Activated CD8-positive, alpha-beta memory T cell treated with anti-CD3 and anti-CD28 coated beads for 36 hours (primary cell): Measurements from ENCODE around the gene C16orf54. TPM values are rescaled to one million over a fixed set of nuclear protein-coding genes. Genes with fewer than 3 reads are reported as not detected.
"Not testable (repeated sequence)": the region's sequence is repeated elsewhere in the genome, so short reads cannot be mapped to it uniquely, and the experiment has no call there.

ENCODE experiments used
- CTCF ChIA-PET: fragments of 350-600 bp; sonication (Branson Sonifier 250); formaldehyde crosslinking; loops from one replicate; lab custom pipeline; 2021; ENCODE audit warnings: antibody characterized with exemption; lab: Charles Lee
- POLR2A ChIA-PET: fragments of 350-600 bp; sonication (Branson Sonifier 250); formaldehyde crosslinking; loops from one replicate; lab custom pipeline; 2021; ENCODE audit warnings: antibody characterized with exemption; lab: Charles Lee
- total RNA-seq, 2 experiments: library from RNA; stranded (reverse); gene quantifications; one replicate each; pipeline ENCODE4 v1.2.3, GENCODE V29; 2021

C16orf54 gene
- total RNA-seq, 2 experiments from 2014 or later = 22.9 to 23.6 TPM

GRCh38 chr16:29701214-29701555 lies 44.6 kb downstream of the C16orf54 start:
- ChIA-PET POLR2A (interaction anchor here (0.6 to 2.4 kb wide), 5 partner anchors 89 to 246 kb away, joined by 3 to 6 read pairs (median 3); partner anchors contain the start of genes KIF22 and PAGR1), CTCF (interaction anchor here (0.7 to 3.7 kb wide), 26 partner anchors 9 to 362 kb away, joined by 3 to 37 read pairs (median 5); partner anchors contain the start of genes CDIPT, KIF22, MVP and PRRT2)

GRCh38 chr16:29700253-29700987 lies 45.4 kb downstream of the C16orf54 start:
- ChIA-PET POLR2A (interaction anchor here (0.6 to 2.4 kb wide), 6 partner anchors 90 to 332 kb away, joined by 3 to 12 read pairs (median 5); partner anchors contain the start of genes KIF22 and PAGR1), CTCF (interaction anchor here (0.7 to 3.7 kb wide), 33 partner anchors 9 to 363 kb away, joined by 3 to 37 read pairs (median 4); partner anchors contain the start of genes KIF22, MVP, PAGR1 and PRRT2)

GRCh38 chr16:29699324-29700219 lies 46.2 kb downstream of the C16orf54 start:
- ChIA-PET POLR2A (interaction anchor here (0.6 to 2.4 kb wide), 4 partner anchors 90 to 333 kb away, joined by 3 to 12 read pairs (median 6); partner anchors contain the start of genes KIF22 and PAGR1), CTCF (interaction anchor here (0.8 to 3.7 kb wide), 27 partner anchors 8 to 333 kb away, joined by 3 to 37 read pairs (median 5); partner anchors contain the start of genes KIF22, MVP, PAGR1 and PRRT2)

DNA sequence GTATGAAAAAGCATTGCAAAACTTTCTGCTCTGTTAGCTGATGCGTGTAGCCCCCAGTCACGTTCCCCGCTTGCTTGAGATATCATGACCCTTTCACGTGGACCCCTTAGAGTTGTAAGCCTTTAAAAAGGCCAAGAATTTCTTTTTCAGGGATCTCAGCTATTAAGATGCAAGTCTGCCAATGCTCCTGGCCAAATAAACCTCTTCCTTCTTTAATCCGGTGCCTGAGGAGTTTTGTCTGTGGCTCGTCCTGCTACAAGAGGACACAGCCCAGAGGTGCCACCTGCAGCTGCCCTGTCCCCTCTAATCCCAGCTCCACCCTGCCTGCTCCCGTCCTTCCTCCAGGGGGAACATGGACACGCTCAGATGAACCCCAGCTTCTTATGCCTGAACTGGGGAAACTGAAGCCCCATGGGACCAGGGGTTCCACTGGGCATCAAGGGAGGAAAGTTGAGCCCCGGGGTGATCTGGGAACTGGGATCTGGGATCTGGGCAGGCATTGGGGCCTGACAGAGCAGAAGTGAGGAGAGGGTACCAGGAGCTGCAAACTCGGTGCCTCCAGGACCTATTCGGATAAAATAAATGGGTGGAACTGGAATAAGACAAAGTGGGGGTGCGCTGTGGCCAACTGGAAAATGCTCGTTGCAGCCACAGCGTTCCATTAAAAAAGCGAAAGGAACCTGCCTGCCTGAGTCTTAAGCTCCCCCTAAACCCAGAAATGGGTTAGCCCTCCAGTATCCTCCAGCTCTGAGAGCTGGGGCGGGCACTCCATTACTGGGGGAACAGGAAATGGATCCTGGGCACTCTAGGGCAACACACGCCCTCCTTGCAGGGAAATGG lies 47.1 kb downstream of the C16orf54 start:
- ChIA-PET POLR2A (no interaction called here), CTCF (interaction anchor here (0.5 to 3.7 kb wide), 9 partner anchors 12 to 334 kb away, joined by 3 to 37 read pairs (median 9); partner anchors contain the start of genes PAGR1 and QPRT)

DNA sequence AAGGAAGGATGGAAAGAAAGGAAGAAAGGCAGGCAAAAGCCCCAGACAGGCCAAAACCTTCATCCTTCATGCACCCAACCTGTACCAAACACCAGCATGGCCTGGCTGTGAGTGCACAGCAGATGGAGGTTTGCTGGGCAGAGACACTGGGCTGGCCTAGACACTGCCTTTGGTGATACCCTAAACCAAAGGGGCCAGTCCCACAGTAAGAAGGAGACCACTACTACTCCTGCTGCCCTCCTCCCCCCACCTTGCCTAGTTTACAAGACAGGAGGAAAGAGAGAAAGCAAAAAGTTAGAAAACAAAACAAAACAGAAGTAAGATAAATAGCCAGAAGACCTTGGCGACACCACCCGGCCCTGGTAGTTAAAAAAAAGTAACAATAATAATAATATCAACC lies 47.7 kb downstream of the C16orf54 start:
- CTCF ChIA-PET = interaction anchor here (0.5 to 3.7 kb wide), 3 partner anchors 20 to 334 kb away, joined by 3 to 37 read pairs (median 13); no protein-coding TSS in a partner anchor
- POLR2A ChIA-PET = no interaction called here

DNA sequence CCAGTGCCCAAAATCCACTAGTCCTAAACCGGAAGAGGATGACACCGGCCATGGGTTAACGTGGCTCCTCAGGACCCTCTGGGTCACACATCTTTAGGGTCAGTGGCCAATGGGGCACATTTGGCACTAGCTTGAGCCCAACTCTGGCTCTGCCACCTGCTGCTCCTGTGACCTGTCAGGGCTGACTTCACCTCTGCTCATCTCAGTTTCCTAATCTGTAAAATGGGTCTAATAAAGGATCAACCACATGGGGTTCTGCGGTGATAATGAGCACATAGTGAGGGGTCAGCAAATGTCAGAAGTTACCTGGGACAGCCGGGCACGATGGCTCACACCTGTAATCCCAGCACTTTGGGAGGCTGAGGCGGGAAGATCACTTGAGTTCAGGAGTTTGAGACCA lies 48.4 kb downstream of the C16orf54 start:
- CTCF ChIA-PET = interaction anchor here (0.6 kb wide), 1 partner anchor 315 kb away, joined by 3 read pairs; no protein-coding TSS in a partner anchor
- POLR2A ChIA-PET = no interaction called here

DNA sequence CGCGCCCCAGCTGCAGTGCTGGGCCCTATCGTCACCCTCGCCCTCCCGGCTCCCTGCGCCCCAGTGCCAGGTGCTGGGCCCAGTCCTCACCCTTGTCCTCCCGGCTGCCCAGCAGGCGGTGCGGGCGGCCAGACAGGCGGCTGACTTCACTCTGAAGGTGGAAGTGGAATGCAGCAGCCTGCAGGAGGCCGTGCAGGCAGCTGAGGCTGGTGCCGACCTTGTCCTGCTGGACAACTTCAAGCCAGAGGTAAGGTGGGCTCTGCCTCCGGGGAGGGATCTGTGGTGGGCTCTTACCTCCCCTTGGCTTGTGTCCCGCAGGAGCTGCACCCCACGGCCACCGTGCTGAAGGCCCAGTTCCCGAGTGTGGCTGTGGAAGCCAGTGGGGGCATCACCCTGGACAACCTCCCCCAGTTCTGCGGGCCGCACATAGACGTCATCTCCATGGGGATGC lies 48.9 kb downstream of the C16orf54 start:
- ChIA-PET POLR2A (no interaction called here), CTCF (interaction anchor here (0.6 to 1.0 kb wide), 2 partner anchors 15 to 316 kb away, joined by 3 read pairs; no protein-coding TSS in a partner anchor)

GRCh38 chr16:29695675-29696074 lies 50.1 kb downstream of the C16orf54 start:
- POLR2A ChIA-PET = not testable (repeated sequence)
- CTCF ChIA-PET = interaction anchor here (0.9 to 1.0 kb wide), 3 partner anchors 14 to 152 kb away, joined by 3 to 5 read pairs (median 3); no protein-coding TSS in a partner anchor

- ChIA-PET POLR2A (interaction anchor here (0.6 kb wide), 1 partner anchor 98 kb away, joined by 5 read pairs; no protein-coding TSS in a partner anchor), CTCF (interaction anchor here (0.9 to 1.0 kb wide), 2 partner anchors 26 to 153 kb away, joined by 3 to 5 read pairs; no protein-coding TSS in a partner anchor)
These were observed 51.2 kb downstream of the C16orf54 start for GRCh38 chr16:29694384-29695195.

DNA sequence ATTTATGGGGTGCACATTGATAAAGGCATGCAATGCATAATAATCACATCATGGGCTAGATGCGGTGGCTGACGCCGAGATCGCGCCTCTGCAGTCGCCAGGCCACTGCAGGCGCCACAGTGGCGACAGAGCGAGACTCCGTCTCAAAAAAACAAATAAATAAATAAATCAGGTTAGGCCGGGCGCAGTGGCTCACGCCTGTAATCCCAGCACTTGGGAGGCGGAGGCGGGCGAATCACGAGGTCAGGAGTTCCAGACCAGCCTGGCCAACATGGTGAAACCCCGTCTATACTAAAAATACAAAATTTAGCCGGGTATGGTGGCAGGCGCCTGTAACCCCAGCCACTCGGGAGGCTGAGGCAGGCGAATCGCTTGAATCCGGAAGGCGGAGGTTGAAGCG lies 53.2 kb downstream of the C16orf54 start:
- POLR2A ChIA-PET = interaction anchor here (0.7 kb wide), 1 partner anchor 13 kb away, joined by 4 read pairs; the partner anchor contains the start of gene QPRT
- CTCF ChIA-PET = interaction anchor here (0.6 to 2.0 kb wide), 7 partner anchors 8 to 313 kb away, joined by 3 to 19 read pairs (median 3); partner anchors contain the start of genes KIF22 and PAGR1

Other genes starting within 250 kb of the C16orf54 start
- 10 to 100 TPM; 63.5 to 65.4 TPM for gene NPIPB12, start 239.6 kb downstream of the C16orf54 start, total RNA-seq
- gene SPN, start 82.7 kb downstream of the C16orf54 start, total RNA-seq = 100 to 1,000 TPM; 145 to 150 TPM
- gene QPRT, start 66.8 kb downstream of the C16orf54 start, total RNA-seq = 1 to 10 TPM; 3.6 to 4.2 TPM
- not detected for gene ZG16, start 32.3 kb upstream of the C16orf54 start, total RNA-seq
- 100 to 1,000 TPM; 129 to 134 TPM for gene KIF22, start 44.8 kb upstream of the C16orf54 start, total RNA-seq
- 100 to 1,000 TPM; 397 to 431 TPM for gene MAZ, start 60.5 kb upstream of the C16orf54 start, total RNA-seq
- gene PRRT2, start 66.2 kb upstream of the C16orf54 start, total RNA-seq = 1 to 10 TPM in 1 of 2 experiments, under 1 TPM in 1; 0.67 to 1.1 TPM
- gene PAGR1, start 70.2 kb upstream of the C16orf54 start, total RNA-seq = 10 to 100 TPM; 38.3 to 40.9 TPM
- 10 to 100 TPM; 42.2 to 46.0 TPM for gene MVP, start 74.5 kb upstream of the C16orf54 start, total RNA-seq
- gene CDIPT, start 117.2 kb upstream of the C16orf54 start, total RNA-seq = 10 to 100 TPM; 57.2 to 58.1 TPM
- gene SEZ6L2, start 153.6 kb upstream of the C16orf54 start, total RNA-seq = under 1 TPM; 0.11 to 0.13 TPM
- gene ASPHD1, start 154.5 kb upstream of the C16orf54 start, total RNA-seq = 1 to 10 TPM; 1.3 to 1.8 TPM
- 10 to 100 TPM; 38.1 to 39.5 TPM for gene KCTD13, start 180.2 kb upstream of the C16orf54 start, total RNA-seq
- gene TMEM219, start 216.1 kb upstream of the C16orf54 start, total RNA-seq = 10 to 100 TPM; 40.0 to 40.2 TPM
- gene TAOK2, start 227.9 kb upstream of the C16orf54 start, total RNA-seq = 10 to 100 TPM; 38.8 to 39.1 TPM
- 10 to 100 TPM; 46.1 to 46.2 TPM for gene HIRIP3, start 249.6 kb upstream of the C16orf54 start, total RNA-seq